ENCODE results near the gene ZNF594. TPM values are rescaled to one million over a fixed set of nuclear protein-coding genes. Genes with fewer than 3 reads are reported as not detected.
"Not testable (repeated sequence)": the region's sequence is repeated elsewhere in the genome, so short reads cannot be mapped to it uniquely, and the experiment has no call there.

The ZNF594 gene
- total RNA-seq, 1 donor from 2014 or later = 20.3 TPM

- no peak for DNase-seq (ENCODE audit: extremely low spot score, unreplicated experiment)
- H3K4me3 Mint-ChIP-seq = no peak overlapping the region
- no peak overlapping the region for H3K27ac Mint-ChIP-seq
- no peaks in the 10 kb centered on the region for H3K4me1 Mint-ChIP-seq (ENCODE audit: unreplicated experiment)
- no peaks in the 10 kb centered on the region for H3K9me3 Mint-ChIP-seq
- TF ChIP-seq, protein P1, sequence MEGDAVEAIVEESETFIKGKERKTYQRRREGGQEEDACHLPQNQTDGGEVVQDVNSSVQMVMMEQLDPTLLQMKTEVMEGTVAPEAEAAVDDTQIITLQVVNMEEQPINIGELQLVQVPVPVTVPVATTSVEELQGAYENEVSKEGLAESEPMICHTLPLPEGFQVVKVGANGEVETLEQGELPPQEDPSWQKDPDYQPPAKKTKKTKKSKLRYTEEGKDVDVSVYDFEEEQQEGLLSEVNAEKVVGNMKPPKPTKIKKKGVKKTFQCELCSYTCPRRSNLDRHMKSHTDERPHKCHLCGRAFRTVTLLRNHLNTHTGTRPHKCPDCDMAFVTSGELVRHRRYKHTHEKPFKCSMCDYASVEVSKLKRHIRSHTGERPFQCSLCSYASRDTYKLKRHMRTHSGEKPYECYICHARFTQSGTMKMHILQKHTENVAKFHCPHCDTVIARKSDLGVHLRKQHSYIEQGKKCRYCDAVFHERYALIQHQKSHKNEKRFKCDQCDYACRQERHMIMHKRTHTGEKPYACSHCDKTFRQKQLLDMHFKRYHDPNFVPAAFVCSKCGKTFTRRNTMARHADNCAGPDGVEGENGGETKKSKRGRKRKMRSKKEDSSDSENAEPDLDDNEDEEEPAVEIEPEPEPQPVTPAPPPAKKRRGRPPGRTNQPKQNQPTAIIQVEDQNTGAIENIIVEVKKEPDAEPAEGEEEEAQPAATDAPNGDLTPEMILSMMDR (conservative IDR thresholded peaks at IDR 0.05) = no peak
- H3K36me3 Mint-ChIP-seq = no peaks in the 10 kb centered on the region
- peaks cover 5% of the 10 kb centered on the region for H3K27me3 Mint-ChIP-seq
Measured at GRCh38 chr17:5138616-5139457, 52.8 kb downstream of the ZNF594 start.

DNA sequence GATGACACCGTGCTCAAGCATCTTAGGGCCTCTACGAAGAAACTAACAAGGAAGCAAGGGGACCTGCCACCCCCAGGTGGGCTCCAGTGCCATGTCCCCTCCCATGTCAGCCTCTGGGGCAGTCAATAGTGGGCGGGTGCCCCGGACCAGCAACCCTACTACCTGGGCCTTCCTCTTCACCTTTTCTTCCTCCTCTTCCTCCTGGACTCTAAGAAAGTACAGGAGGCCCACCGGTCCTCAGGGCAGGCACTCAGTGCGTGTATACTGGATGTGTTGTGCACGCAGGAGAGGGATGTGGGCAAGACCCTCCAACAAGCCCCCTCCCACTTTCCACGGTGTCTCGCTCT is 53.5 kb downstream of the ZNF594 start:
- not testable (repeated sequence) for H3K4me1 Mint-ChIP-seq (ENCODE audit: unreplicated experiment); H3K9me3 Mint-ChIP-seq; H3K27ac Mint-ChIP-seq; DNase-seq (ENCODE audit: extremely low spot score, unreplicated experiment); H3K36me3 Mint-ChIP-seq; H3K4me3 Mint-ChIP-seq; H3K27me3 Mint-ChIP-seq

DNA sequence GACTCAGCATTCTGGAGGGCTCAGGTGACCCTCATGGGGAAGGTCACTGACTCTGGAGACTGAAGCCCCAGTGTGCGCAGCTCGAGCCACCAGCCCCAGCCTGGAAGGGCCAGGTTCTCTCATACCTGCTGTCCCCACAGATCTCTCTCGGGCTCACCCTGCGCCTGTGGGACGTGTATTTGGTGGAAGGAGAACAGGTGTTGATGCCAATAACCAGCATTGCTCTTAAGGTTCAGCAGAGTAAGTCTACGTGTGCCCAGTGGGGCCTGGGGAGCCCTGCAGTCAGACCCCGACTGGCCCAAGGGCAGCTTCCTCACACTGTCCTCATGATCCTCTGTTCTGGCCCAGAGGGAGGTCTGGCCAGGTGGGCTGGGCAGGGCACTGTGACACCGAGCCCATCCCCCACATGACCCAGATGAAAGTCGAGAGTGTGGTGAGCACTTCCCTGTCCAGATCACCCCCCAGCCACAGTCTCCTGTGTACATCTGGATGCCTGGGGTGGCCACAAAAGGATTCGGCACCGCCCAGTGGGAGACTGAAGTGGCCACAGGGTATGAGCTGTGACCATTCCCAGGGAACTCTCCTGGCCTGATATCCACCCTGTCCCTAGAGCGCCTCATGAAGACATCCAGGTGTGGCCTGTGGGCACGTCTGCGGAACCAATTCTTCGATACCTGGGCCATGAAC is 54.0 kb downstream of the ZNF594 start:
- H3K9me3 Mint-ChIP-seq, H3K27me3 Mint-ChIP-seq: not testable (repeated sequence)

GRCh38 chr17:5136580-5137412 is 54.9 kb downstream of the ZNF594 start:
- not testable (repeated sequence) for H3K27me3 Mint-ChIP-seq; H3K36me3 Mint-ChIP-seq; H3K4me3 Mint-ChIP-seq; DNase-seq (ENCODE audit: extremely low spot score, unreplicated experiment); H3K9me3 Mint-ChIP-seq; H3K4me1 Mint-ChIP-seq (ENCODE audit: unreplicated experiment); H3K27ac Mint-ChIP-seq

More for the DNA sequence above, 54.0 kb downstream of the ZNF594 start:
- not testable (repeated sequence) for H3K27ac Mint-ChIP-seq; H3K4me1 Mint-ChIP-seq (ENCODE audit: unreplicated experiment); H3K36me3 Mint-ChIP-seq; DNase-seq (ENCODE audit: extremely low spot score, unreplicated experiment); H3K4me3 Mint-ChIP-seq

- TF ChIP-seq, protein P1 (conservative IDR thresholded peaks at IDR 0.05) = no peak
- no peak overlapping the region for H3K4me3 Mint-ChIP-seq
- H3K9me3 Mint-ChIP-seq = no peaks in the 10 kb centered on the region
- H3K4me1 Mint-ChIP-seq (ENCODE audit: unreplicated experiment) = no peaks in the 10 kb centered on the region
- H3K27me3 Mint-ChIP-seq = peaks cover 3% of the 10 kb centered on the region
- DNase-seq (ENCODE audit: extremely low spot score, unreplicated experiment) = no peak
- H3K27ac Mint-ChIP-seq = no peak overlapping the region
- H3K36me3 Mint-ChIP-seq = no peaks in the 10 kb centered on the region
Measured at GRCh38 chr17:5135726-5136579, 55.7 kb downstream of the ZNF594 start.

DNA sequence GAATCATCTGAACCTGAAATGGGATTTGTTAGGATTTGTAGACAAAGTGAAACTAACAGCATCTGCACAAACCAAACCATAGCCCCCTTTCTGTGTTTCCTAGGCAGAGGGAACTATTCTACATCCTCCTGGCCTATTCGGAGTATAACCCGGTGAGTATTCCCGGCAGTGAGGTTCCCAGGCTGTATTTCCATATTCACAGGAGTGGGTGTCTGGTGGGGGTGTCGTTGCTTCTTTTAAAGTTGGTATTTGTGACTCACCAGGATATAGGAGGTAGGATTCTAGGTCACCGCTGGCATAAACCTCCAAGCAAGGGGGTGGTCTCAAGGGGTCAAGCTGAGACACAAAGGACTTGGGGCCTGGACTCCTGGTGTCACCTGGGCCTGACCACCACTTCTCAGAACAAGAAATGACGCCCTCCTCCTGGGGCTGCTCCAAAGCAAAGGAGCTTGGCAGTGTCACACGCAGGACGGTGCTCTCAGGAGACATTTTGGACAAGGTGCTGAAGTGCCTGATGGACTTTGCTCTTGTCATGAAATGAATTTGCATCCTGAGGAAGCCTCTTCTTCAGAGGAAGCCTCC is 56.4 kb downstream of the ZNF594 start:
- H3K4me1 Mint-ChIP-seq (ENCODE audit: unreplicated experiment); H3K27me3 Mint-ChIP-seq; H3K27ac Mint-ChIP-seq; DNase-seq (ENCODE audit: extremely low spot score, unreplicated experiment); H3K9me3 Mint-ChIP-seq; H3K4me3 Mint-ChIP-seq; H3K36me3 Mint-ChIP-seq: not testable (repeated sequence)

GRCh38 chr17:5134571-5134970 is 57.1 kb downstream of the ZNF594 start:
- DNase-seq (ENCODE audit: extremely low spot score, unreplicated experiment); H3K4me1 Mint-ChIP-seq (ENCODE audit: unreplicated experiment); H3K27ac Mint-ChIP-seq; H3K36me3 Mint-ChIP-seq; H3K9me3 Mint-ChIP-seq; H3K27me3 Mint-ChIP-seq; H3K4me3 Mint-ChIP-seq: not testable (repeated sequence)

DNA sequence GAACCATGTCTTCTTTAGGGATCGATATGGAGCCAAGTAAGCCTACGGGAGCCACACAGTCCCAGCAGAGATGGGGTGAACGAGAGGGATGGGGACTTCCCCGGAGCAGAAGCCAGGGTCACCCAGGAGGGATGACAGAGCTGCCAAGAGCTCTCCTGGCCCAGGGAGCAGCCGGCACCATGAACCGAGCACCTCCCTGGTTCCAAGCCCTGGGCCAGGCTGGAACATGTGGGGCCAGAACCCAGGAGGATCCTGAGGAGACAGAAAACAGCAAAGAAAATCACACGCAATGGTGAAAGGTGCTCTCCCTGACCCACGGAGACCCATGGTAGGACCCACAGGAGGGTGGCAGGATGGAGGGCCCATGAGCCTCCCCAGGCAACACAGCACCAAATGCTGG is 57.7 kb downstream of the ZNF594 start:
- H3K9me3 Mint-ChIP-seq; H3K4me1 Mint-ChIP-seq (ENCODE audit: unreplicated experiment); H3K4me3 Mint-ChIP-seq; H3K27me3 Mint-ChIP-seq; DNase-seq (ENCODE audit: extremely low spot score, unreplicated experiment); H3K27ac Mint-ChIP-seq; H3K36me3 Mint-ChIP-seq: not testable (repeated sequence)

Data from type B pancreatic cell (in vitro differentiated cells).